Lower leg skin (tissue), 3 donors: ENCODE measurements around the gene TRIP4.

Experiments
- POLR2A ChIP-seq, 2 donors: fragments of 450-650 bp; IDR thresholded peaks; one replicate each; pipeline ENCODE4 v1.6.1; 2016 to 2017; ENCODE audit warnings: antibody characterized with exemption in 2 of 2, mild to moderate bottlenecking in 1 of 2, moderate library complexity in 1 of 2
- TF ChIP-seq, protein P1 (sequence below), 3 donors: fragments of 450-650 bp; IDR thresholded peaks; one replicate each; pipeline ENCODE4 v1.5.1; 2016; ENCODE audit warnings: antibody characterized with exemption in 3 of 3, mild to moderate bottlenecking in 3 of 3, moderate library complexity in 2 of 3

DNA sequence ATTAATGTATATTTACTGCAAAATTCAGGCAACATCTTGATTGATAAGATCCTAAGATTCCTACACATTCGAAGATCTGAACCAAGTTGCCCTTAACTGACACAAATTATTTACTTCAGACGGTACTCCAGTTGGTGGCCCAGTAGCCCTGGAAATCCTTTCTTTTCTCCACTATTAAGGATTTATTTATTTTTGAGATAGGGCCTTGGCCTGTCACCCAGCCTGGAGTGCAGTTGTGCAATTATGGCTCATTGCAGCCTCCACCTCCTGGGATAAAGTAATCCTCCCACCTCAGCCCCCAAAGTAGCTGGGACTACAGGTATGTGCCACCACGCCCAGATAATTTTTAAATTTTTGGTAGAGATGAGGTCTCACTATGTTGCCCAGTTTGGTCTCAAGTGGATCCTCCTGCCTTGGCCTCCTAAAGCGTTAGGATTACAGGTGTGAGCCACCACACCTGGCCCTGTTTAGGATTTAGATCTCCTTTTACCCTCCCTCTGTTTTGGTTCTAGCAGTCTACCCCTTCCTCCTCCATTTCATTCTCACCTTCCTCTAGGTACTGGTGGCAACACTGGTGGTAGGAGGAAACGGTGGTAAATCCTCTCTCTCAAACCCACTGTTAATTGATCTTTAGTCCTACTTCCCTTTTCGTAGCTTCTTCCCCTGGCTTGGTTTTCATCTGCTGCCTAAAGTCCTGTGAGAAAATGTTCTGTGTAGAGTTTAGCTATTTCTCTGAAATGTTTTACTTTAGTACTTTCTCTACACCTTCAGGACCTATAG lies 60.1 kb downstream of the TRIP4 start:
- TF ChIP-seq POLR2A (IDR thresholded peaks at IDR 0.05) = no peak
- TF ChIP-seq, protein P1, sequence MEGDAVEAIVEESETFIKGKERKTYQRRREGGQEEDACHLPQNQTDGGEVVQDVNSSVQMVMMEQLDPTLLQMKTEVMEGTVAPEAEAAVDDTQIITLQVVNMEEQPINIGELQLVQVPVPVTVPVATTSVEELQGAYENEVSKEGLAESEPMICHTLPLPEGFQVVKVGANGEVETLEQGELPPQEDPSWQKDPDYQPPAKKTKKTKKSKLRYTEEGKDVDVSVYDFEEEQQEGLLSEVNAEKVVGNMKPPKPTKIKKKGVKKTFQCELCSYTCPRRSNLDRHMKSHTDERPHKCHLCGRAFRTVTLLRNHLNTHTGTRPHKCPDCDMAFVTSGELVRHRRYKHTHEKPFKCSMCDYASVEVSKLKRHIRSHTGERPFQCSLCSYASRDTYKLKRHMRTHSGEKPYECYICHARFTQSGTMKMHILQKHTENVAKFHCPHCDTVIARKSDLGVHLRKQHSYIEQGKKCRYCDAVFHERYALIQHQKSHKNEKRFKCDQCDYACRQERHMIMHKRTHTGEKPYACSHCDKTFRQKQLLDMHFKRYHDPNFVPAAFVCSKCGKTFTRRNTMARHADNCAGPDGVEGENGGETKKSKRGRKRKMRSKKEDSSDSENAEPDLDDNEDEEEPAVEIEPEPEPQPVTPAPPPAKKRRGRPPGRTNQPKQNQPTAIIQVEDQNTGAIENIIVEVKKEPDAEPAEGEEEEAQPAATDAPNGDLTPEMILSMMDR (IDR thresholded peaks at IDR 0.05) = no peak
